OCI-LY7 (cell line): ENCODE data around the gene TP53AIP1. TPM values are rescaled to one million over a fixed set of nuclear protein-coding genes. Genes with fewer than 3 reads are reported as not detected.

Experiments
- BruUV-seq: library from RNA; stranded (reverse); fragments of 400-500 nt; replicated peaks from 2 replicates; lab custom pipeline; 2021; lab: Mats Ljungman, UMichigan
- CTCF ChIA-PET: fragments of 300-600 bp; sonication (Branson Sonifier 250); formaldehyde crosslinking; loops from one replicate; lab custom pipeline; 2022; ENCODE audit warnings: antibody characterized with exemption; ENCODE audit not compliant: unreplicated experiment; lab: Charles Lee
- POLR2A ChIA-PET: fragments of 300-600 bp; sonication (Branson Sonifier 250); formaldehyde crosslinking; loops from one replicate; lab custom pipeline; 2022; ENCODE audit warnings: antibody characterized with exemption; lab: Charles Lee
- DNase-seq: peaks from one replicate; pipeline ENCODE4 v3.0.0-alpha.2; 2015; ENCODE audit warnings: low spot score
- H2AFZ ChIP-seq: fragments of 200-600 bp; sonication (generic), shearing (Covaris generic); 2 replicates; pipeline ENCODE4 v1.6.1; 2014; ENCODE audit warnings: mild to moderate bottlenecking, antibody characterized with exemption, low read length, moderate library complexity
- H3K27ac ChIP-seq: fragments of 200-600 bp; sonication (generic); 2 replicates; pipeline ENCODE4 v1.5.1; 2014; ENCODE audit warnings: mixed run types, low read depth, mild to moderate bottlenecking, moderate library complexity, low read length, inconsistent platforms; ENCODE audit not compliant: poor library complexity, severe bottlenecking
- H3K36me3 ChIP-seq: fragments of 200-600 bp; sonication (generic); 2 replicates; pipeline ENCODE4 v1.6.1; 2014; ENCODE audit warnings: mild to moderate bottlenecking, antibody characterized with exemption, low read length, moderate library complexity, mixed read lengths; ENCODE audit not compliant: insufficient read depth
- H3K4me1 ChIP-seq: fragments of 200-600 bp; sonication (generic); 2 replicates; pipeline ENCODE4 v1.5.1; 2014; ENCODE audit warnings: mild to moderate bottlenecking, low read length; ENCODE audit not compliant: insufficient read depth, poor library complexity, severe bottlenecking
- H3K4me2 ChIP-seq: fragments of 200-600 bp; sonication (generic); 2 replicates; pipeline ENCODE4 v1.6.1; 2014; ENCODE audit warnings: mild to moderate bottlenecking, low read length
- H3K4me3 ChIP-seq: fragments of 200-600 bp; sonication (generic); 2 replicates; pipeline ENCODE4 v1.5.1; 2014; ENCODE audit warnings: mild to moderate bottlenecking, low read depth, low read length; ENCODE audit not compliant: poor library complexity, severe bottlenecking
- H3K79me2 ChIP-seq: fragments of 200-600 bp; sonication (generic); 2 replicates; pipeline ENCODE4 v1.6.1; 2016; ENCODE audit warnings: low read depth, mild to moderate bottlenecking, low read length, moderate library complexity, mixed read lengths; ENCODE audit not compliant: insufficient read depth
- H3K9me2 ChIP-seq: fragments of 200-600 bp; sonication (generic); 2 replicates; pipeline ENCODE4 v1.6.1; 2016; ENCODE audit warnings: mild to moderate bottlenecking, low read length, mixed read lengths; ENCODE audit not compliant: insufficient read depth
- H3K9me3 ChIP-seq: fragments of 200-600 bp; sonication (generic); 2 replicates; pipeline ENCODE4 v1.6.1; 2014; ENCODE audit warnings: mild to moderate bottlenecking, mixed run types, low read length, mixed read lengths
- H4K20me1 ChIP-seq: fragments of 200-600 bp; sonication (generic); 2 replicates; pipeline ENCODE4 v1.6.1; 2014; ENCODE audit warnings: mild to moderate bottlenecking, antibody characterized with exemption, low read length, moderate library complexity, mixed read lengths; ENCODE audit not compliant: insufficient read depth
- EZH2phosphoT487 ChIP-seq: fragments of 200-600 bp; sonication (generic); IDR thresholded peaks from 2 replicates; pipeline ENCODE4 v1.6.1; 2018; ENCODE audit warnings: low read depth, borderline replicate concordance, mild to moderate bottlenecking, mixed run types, antibody characterized with exemption, low read length, moderate library complexity, mixed read lengths
- intact Hi-C: fragments of 100-400 bp; cut with micrococcal nuclease; formaldehyde crosslinking; loops from one replicate; pipeline ENCODE4 v1.10.0; 2022; ENCODE audit not compliant: unreplicated experiment
- total RNA-seq, 2 experiments: library from RNA; depleted of rRNA in 1 of 2; stranded (reverse); fragments of >200 nt in 1 of 2; shearing (Covaris generic) in 1 of 2; gene quantifications; 2 replicates each; pipeline ENCODE4 v1.2.3, GENCODE V29; 2014 to 2022
- TF ChIP-seq, protein P1 (sequence below): fragments of 200-600 bp; sonication (generic); conservative IDR thresholded peaks from 2 replicates; pipeline ENCODE4 v1.5.1; 2014; ENCODE audit warnings: mild to moderate bottlenecking, antibody characterized with exemption, low read length, moderate library complexity, mixed read lengths

TP53AIP1 gene
- total RNA-seq, 2 experiments from 2014 or later = not detected

DNA sequence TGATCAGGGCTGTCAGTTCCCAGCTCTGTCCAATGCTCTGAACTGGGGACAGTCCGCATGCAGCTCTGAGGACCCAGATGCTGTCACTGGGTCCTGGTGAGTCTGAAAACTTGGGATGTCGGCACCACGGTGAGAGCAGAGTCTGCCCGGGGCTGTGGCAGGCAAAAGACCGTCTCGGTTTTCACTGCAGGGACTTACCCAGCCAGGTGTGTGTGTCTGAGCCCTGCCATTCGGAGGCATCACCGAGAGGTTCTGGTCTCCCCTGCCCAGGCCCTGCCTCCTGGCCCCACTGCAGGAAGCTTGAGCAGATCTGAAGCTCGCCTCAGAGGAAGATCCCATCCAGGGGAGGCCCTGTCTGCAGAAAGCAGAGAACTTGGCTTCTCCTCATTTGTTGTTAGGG lies 5.2 kb downstream of the TP53AIP1 start:
- no peak overlapping the region for H3K27ac ChIP-seq
- no peak overlapping the region for H3K4me2 ChIP-seq
- no TSS peak for BruUV-seq
- POLR2A ChIA-PET = no interaction called here
- H3K36me3 ChIP-seq = no peaks in the 10 kb centered on the region
- DNase-seq = no peak
- no peaks in the 10 kb centered on the region for H3K79me2 ChIP-seq
- H2AFZ ChIP-seq = no peak overlapping the region
- TF ChIP-seq, protein P1, sequence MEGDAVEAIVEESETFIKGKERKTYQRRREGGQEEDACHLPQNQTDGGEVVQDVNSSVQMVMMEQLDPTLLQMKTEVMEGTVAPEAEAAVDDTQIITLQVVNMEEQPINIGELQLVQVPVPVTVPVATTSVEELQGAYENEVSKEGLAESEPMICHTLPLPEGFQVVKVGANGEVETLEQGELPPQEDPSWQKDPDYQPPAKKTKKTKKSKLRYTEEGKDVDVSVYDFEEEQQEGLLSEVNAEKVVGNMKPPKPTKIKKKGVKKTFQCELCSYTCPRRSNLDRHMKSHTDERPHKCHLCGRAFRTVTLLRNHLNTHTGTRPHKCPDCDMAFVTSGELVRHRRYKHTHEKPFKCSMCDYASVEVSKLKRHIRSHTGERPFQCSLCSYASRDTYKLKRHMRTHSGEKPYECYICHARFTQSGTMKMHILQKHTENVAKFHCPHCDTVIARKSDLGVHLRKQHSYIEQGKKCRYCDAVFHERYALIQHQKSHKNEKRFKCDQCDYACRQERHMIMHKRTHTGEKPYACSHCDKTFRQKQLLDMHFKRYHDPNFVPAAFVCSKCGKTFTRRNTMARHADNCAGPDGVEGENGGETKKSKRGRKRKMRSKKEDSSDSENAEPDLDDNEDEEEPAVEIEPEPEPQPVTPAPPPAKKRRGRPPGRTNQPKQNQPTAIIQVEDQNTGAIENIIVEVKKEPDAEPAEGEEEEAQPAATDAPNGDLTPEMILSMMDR = no peak
- TF ChIP-seq EZH2phosphoT487 = no peak
- intact Hi-C loops = no loop called here
- no peaks in the 10 kb centered on the region for H4K20me1 ChIP-seq
- no peaks in the 10 kb centered on the region for H3K4me1 ChIP-seq
- H3K9me2 ChIP-seq = no peaks in the 10 kb centered on the region
- CTCF ChIA-PET = no interaction called here
- no peak overlapping the region for H3K4me3 ChIP-seq
- H3K9me3 ChIP-seq = no peaks in the 10 kb centered on the region

DNA sequence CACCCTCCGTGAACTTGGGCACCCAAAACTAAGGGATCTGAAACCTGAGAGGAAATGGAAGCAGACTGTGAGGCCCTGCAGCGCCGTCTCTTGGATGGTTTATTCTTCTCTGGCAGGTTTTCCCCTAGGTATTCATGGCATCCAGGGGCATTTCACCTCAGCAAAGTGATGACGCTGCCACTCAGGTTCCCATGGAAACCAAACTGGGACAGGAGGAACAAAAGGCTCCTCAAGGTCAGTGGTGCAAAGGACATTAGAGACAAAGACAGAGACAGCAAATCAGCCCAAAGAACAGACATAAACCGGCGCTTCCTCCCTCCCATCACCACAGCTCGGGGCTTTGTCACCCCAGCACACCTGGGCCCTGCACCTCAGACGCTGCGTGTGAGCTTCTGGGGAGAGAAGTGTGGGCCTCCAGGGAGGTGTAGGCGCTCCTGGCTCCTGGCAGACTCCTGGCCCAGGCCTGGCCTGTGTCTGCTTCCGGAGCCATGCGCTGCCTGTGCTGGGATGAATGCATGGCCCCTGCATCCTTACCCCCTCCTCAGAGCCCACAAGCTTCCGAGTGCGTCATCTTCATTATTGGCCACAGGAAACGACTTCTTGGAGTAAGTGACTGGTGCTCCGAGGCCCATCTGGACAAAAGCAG lies 5.9 kb downstream of the TP53AIP1 start:
- DNase-seq = no peak
- no TSS peak for BruUV-seq

DNA sequence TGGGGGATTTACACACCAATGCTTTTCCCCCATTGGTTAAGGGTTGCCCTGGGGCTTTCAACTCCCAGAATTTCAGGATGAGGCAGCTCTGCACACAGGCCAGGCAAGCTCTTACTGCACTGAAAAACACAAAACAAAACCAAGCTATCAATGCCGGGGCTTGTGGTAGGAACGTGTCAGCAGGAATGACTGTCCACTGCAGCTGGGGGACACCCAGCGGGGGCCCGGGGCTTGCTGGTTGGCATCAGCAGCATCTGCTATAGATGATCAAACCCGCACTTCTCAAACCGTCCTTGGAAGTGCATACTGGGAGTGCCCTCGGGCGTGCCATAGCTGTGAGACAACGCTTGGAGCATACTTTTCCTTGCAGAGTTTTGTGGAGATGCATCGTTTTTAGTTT lies 7.7 kb downstream of the TP53AIP1 start:
- no peaks in the 10 kb centered on the region for H3K4me1 ChIP-seq
- H3K27ac ChIP-seq = no peak overlapping the region
- no peak overlapping the region for H3K4me3 ChIP-seq
- H2AFZ ChIP-seq = no peak overlapping the region
- intact Hi-C loops = no loop called here
- TF ChIP-seq, protein P1 = no peak
- no peak for TF ChIP-seq EZH2phosphoT487
- H3K79me2 ChIP-seq = no peaks in the 10 kb centered on the region
- H3K4me2 ChIP-seq = no peak overlapping the region
- no peak for DNase-seq
- H4K20me1 ChIP-seq = no peaks in the 10 kb centered on the region
- ChIA-PET POLR2A (interaction anchor here (1.6 kb wide), 1 partner anchor 10 kb away, joined by 6 read pairs; no protein-coding TSS in a partner anchor), CTCF (no interaction called here)
- H3K36me3 ChIP-seq = no peaks in the 10 kb centered on the region
- no TSS peak for BruUV-seq
- no peaks in the 10 kb centered on the region for H3K9me3 ChIP-seq
- no peaks in the 10 kb centered on the region for H3K9me2 ChIP-seq

More for the DNA sequence above, 5.9 kb downstream of the TP53AIP1 start:
- Histone ChIP-seq H3K4me1 (no peaks in the 10 kb centered on the region), H2AFZ (no peak overlapping the region), H4K20me1 (no peaks in the 10 kb centered on the region), H3K79me2 (no peaks in the 10 kb centered on the region), H3K4me3 (no peak overlapping the region), H3K4me2 (no peak overlapping the region), H3K36me3 (no peaks in the 10 kb centered on the region), H3K9me2 (no peaks in the 10 kb centered on the region), H3K27ac (no peak overlapping the region), H3K9me3 (no peaks in the 10 kb centered on the region)
- no peak for TF ChIP-seq EZH2phosphoT487
- TF ChIP-seq, protein P1 = no peak
- intact Hi-C loops = no loop called here
- POLR2A ChIA-PET = interaction anchor here (0.6 kb wide), 1 partner anchor 761 kb away, joined by 3 read pairs; no protein-coding TSS in a partner anchor
- CTCF ChIA-PET = no interaction called here
